MM.1S (cell line): ENCODE data around the gene SH3BP1.

Experiments
- EZH2phosphoT487 ChIP-seq: fragments of 300-600 bp; sonication (generic); IDR thresholded peaks from 2 replicates; pipeline ENCODE4 v1.6.1; 2018; ENCODE audit warnings: antibody characterized with exemption, low read length
- TF ChIP-seq, protein P1 (sequence below): fragments of 300-600 bp; sonication (generic); IDR thresholded peaks from 2 replicates; pipeline ENCODE4 v1.5.1; 2016; ENCODE audit warnings: antibody characterized with exemption, low read length, mixed read lengths

DNA sequence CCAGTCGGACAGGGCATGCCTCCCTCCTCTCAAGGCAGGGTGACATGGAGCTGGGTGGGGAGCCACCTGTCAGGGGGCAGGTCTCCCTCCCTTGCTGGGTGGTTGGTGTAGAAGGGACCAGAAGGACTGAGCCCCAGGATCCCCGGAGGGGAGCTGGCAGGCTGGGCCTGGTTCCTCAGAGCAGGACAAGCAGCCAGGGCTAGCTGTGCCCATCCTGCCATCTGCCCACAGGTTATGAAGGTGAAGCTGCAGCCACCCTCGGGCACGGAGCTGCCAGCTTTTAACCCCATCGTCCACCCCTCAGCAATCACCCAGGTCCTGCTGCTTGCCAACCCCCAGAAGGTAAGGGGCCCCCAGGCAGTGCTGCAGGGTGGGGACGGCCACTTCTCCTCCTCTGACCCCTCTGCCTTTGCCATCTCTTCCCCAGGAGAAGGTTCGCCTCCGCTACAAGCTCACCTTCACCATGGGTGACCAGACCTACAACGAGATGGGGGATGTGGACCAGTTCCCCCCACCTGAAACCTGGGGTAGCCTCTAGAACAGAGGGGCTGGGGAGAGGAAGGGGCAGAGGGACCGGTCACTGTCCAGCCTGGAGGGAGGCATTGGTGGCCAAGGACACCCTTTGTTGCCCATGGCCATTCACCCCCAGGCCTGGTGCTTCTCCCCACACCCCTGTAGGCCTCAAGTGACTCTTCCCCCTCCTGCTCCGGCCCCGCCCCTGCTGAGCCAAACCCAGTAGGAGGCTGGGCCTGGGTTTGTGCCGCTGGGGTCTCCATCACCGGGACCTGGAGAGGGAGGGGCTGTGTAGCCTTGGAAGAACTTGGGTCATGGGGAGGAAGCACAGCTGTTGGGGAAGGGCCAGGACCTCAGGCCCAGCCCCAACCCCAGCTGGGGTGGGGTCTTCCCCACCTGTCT lies 7.0 kb upstream of the SH3BP1 start:
- TF ChIP-seq, protein P1, sequence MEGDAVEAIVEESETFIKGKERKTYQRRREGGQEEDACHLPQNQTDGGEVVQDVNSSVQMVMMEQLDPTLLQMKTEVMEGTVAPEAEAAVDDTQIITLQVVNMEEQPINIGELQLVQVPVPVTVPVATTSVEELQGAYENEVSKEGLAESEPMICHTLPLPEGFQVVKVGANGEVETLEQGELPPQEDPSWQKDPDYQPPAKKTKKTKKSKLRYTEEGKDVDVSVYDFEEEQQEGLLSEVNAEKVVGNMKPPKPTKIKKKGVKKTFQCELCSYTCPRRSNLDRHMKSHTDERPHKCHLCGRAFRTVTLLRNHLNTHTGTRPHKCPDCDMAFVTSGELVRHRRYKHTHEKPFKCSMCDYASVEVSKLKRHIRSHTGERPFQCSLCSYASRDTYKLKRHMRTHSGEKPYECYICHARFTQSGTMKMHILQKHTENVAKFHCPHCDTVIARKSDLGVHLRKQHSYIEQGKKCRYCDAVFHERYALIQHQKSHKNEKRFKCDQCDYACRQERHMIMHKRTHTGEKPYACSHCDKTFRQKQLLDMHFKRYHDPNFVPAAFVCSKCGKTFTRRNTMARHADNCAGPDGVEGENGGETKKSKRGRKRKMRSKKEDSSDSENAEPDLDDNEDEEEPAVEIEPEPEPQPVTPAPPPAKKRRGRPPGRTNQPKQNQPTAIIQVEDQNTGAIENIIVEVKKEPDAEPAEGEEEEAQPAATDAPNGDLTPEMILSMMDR, result no peak
- TF ChIP-seq EZH2phosphoT487, result no peak
